Adipose tissue (tissue), 3 donors: ENCODE results near the gene PRKCQ. TPM values are rescaled to one million over a fixed set of nuclear protein-coding genes. Genes with fewer than 3 reads are reported as not detected.

Experiments
- H3K27ac ChIP-seq: one replicate; pipeline ENCODE4 v1.5.1; 2013; ENCODE audit warnings: low read depth, low read length
- WGBS, 3 donors: extraction: QIAGEN DNeasy Blood & Tissue Kit; methylation state at CpG; one replicate each; pipeline ENCODE4 v1.1.7; 2013; 5-methylcytosine and 5-hydroxymethylcytosine counted together
- polyA plus RNA-seq, 3 donors: library from polyadenylated mRNA; stranded (reverse); fragments of 200-250 nt; gene quantifications; one replicate each; pipeline ENCODE4 v1.2.3, GENCODE V29; 2013
- donor health status: healthy with polysubstance abuse.
- donor health status: Bipolar disorder and iron deficiency.
- donor health status: healthy.

PRKCQ gene
- polyA plus RNA-seq, 3 donors = 0.11 to 2.3 (median 0.36) TPM

DNA sequence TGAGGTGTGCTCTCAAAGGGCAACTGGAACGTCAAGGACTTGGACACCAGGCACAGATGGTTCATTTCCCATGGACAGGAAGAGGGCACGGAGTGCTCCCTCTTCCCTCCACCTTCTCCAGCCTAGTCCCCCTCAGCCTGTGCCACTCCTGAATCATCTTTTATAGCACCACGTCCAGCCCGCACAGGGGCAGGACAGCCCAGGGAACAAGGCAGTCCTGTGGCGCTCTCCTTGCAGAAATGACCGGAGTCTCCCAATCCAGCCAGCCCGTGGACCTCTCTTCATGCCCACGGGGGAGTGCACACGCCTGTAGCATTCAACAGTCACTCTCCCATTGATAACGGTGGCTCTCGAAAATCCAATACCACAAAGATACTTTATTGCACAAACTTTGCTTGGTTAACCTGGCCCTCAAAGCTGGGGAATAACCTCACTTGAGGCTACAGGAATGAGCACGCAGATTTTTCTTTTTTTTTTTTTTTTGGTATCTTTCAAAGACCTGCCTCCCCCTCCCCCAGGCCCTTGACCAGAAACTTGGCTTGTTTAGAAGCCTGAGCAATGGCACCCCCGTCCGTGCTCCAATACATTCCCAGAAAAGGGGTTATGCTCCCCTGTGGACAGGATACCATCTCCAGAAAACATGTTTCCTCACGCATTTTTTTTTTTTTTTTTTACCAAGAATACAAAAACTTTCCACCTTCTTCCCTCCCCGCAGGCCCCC lies 733 bp downstream of the PRKCQ start:
- no peak overlapping the region for H3K27ac ChIP-seq
- 13 to 17% (median 15%) methylated on average over 16 of the region's 16 CpGs for WGBS, 3 donors

DNA sequence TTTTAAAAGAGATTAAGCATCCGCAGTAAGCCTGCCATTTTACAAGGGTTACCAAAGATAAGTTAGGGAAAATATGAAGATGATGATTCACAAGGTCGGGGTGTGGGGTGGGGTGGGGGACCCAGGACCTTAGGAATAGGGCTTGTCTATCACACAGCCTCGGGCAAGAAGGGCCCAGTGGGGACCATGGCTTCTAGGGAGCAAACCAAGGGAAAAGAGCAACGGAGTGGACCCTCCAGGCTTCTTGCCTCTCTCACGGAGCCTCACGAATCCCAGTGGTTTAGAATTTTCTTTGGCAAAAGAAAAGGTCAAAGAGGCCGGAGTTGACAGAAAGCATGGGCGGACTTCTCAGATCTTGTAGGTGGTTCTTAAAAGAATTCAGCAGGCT lies 1.3 kb downstream of the PRKCQ start:
- WGBS, 3 donors = 35 to 69% (median 65%) methylated on average over 8 of the region's 8 CpGs
- H3K27ac ChIP-seq = no peak overlapping the region

DNA sequence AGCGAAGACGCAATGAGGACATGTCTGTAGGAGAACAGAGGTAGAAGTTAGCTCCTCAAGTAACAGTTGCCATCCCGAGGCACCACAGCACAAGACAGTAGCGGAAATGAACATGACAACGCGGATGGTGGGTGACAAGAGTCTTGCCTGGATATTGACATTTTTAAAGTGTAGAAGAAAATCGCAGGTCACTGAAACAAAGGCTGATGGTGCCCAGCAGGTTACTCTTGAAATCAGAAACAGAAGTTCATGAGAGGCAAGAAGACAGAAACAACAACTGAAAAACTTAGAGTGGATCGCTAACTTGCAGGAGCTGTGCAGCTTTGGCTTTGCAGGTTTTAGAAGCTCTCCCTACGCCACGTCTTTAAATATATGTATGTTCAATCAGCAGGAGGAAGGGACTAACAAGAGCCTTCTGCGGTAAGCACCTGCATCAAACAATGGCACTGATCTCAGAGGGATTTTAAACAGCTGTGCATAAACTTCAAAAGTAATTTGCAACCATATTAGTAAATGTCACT lies 1.8 kb downstream of the PRKCQ start:
- H3K27ac ChIP-seq = no peak overlapping the region
- 61 to 77% (median 68%) methylated on average over 11 of the region's 11 CpGs for WGBS, 3 donors

DNA sequence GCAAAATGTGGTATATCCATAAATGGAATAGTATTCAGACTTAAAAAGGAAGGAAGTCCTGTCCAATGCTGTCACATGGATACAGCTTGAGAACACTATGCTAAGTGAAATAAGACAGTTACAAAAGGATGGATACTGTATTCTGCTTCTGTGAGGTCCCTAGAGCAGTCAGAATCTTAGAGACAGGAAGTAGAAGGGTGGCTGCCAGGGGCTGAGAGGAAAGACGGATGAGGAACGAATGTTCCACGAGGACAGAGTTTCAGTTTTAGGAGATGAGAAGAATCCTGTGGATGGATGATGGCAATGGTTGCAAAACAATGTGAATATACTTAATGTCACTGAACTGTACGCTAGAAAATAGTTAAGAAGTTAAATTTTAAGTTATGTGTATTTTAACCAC lies 3.8 kb downstream of the PRKCQ start:
- no peak overlapping the region for H3K27ac ChIP-seq
- 43 to 68% (median 48%) methylated on average over 4 of the region's 4 CpGs for WGBS, 3 donors

DNA sequence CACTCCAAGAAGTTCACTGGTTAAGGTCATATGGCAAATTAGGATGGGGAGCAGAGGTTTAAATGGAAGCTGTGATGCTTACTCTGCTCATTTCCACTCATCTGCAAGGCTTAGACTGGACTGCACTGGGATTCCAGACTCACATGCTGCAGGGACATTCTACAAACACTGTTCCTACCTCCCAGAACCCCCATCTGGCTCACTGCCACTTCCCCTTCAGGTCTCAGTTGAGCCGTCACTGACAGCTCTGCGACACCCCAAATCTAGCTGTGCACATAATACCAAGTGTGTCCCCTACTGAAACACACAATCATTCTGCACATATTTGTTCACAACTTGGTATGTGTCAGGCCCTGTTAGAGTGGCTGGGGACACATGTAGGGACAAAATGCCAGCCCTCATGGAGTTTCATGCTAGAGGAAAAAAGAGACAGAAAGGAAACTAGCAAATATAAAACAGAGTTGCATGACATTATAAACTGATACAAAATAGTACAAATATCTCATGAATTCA lies 5.4 kb downstream of the PRKCQ start:
- 77 to 89% (median 81%) methylated on average over 2 of the region's 2 CpGs for WGBS, 3 donors
- no peak overlapping the region for H3K27ac ChIP-seq

DNA sequence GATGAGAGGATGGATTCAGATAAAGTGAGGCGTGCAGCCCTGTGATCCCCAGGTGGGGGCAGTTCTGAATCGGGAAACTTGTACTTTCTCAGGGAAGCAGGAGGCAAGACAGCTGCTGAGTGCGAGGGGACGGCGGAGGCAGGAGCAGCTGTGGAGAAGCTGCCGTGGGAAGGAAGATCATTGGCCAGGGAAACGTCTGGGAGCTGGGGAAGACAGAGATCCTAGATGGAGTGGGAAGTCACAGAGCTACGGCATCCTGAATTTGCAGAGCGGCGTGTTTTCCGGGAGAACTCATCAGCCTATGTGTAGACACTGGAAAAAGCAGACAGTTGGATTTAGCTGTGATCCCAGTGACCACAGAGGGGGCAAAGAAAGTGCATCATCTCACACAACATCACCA lies 9.2 kb downstream of the PRKCQ start:
- 82 to 85% (median 85%) methylated on average over 11 of the region's 11 CpGs for WGBS, 3 donors
- H3K27ac ChIP-seq = no peak overlapping the region

DNA sequence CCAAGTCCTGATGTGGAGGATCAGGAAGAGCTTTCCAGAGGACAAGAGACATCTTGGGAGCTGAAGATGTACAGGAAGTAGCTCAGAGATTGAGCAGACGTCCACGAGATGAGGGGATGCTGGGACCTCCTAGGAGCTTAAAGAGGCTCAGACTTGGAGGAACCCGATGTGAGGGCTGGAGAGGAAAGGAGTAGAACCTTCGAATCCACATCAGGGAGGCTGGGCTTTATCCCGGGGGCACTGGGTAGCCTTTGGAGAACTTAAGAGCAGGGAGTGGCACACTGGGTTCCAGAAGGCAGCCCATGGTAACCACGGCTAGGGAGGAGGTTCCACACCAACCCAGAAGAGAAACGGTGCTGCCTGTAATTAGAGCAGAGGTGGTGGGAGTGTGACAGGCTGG lies 10.8 kb downstream of the PRKCQ start:
- H3K27ac ChIP-seq = no peak overlapping the region
- whole genome bisulfite sequencing, 3 donors = 66 to 88% (median 73%) methylated on average over 7 of the region's 7 CpGs

DNA sequence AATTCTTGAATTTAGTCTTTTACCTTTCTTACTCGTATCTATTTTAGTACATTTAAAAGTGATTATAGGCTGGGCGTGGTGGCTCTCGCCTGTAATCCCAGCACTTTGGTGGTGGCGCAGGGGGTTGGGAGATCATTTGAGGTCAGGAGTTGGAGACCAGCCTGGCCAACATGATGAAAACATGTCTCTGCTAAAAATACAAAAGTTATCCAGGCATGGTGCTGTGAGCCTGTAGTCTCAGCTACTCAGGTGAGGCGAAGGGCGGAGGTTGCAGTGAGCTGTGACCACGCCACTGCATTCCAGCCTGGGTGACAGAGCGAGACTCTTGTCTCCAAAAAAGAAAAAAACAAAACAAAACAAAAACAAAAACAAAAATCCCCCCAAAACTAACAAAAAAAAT lies 12.2 kb downstream of the PRKCQ start:
- no peak overlapping the region for H3K27ac ChIP-seq
- WGBS, 3 donors = 92 to 94% (median 93%) methylated on average over 8 of the region's 8 CpGs

DNA sequence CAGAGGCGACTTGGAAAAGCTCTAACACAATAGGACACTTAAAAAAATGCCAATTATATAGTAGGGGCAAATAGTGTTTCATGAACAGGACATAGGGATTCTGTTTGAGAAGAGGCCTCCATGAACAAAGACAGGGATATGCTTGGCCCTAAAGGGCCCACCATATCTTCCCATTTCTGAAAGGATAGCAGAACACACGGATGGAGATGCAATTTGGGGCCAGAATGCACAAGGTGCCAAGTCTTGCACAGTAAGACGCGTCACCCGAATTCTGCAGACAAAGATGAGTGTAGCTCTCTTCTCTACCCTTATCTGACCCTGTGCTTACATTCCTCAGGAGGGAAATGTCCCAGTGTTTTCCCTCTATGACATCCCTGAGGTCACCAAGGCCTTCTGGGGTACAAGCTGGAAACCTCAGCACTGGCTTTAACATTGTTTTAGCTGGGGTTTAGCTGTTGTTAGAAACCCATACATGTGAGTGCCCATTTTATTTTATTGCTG lies 12.8 kb downstream of the PRKCQ start:
- WGBS, 3 donors = 86 to 93% (median 91%) methylated on average over 5 of the region's 5 CpGs
- no peak overlapping the region for H3K27ac ChIP-seq

DNA sequence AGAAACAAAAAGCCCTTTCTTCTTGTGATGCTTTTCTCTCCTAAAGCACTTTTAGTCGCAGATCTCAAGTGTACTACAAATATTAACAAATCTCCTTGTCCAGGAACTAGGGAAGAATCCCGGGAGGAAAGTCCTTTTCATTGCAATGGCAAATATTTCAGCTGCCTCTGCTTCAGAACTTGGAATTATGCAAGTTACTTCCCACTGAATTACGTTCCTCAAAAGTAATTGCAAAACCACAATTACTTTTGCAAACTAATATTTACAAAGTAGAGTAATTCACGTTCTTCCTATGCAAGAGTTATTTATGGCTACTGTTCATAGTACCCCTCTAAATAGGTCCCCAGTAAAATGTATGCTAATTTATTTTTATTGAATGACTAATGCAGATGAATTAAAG lies 14.5 kb downstream of the PRKCQ start:
- H3K27ac ChIP-seq = no peak overlapping the region
- 28 to 58% (median 30%) methylated on average over 4 of the region's 4 CpGs for WGBS, 3 donors

DNA sequence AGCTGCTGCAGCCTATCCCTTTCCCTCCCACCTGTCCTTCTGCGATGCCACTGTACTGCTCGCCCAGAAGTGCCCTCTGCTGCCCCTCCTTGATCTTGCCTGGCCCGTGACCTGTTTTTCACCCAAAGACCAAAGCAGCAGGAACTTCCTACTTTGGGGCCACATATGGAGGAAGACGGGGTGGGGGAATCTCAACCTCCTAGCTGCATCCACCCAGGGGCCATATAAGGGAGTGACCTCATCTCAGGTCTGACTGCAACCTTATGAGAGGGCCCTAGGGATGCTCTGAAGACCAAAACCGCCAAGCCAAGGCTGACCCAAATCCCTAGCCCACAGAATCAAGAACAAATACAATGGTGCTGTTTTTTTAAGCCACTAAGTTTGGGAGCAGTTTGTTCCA lies 15.7 kb downstream of the PRKCQ start:
- no peak overlapping the region for H3K27ac ChIP-seq

DNA sequence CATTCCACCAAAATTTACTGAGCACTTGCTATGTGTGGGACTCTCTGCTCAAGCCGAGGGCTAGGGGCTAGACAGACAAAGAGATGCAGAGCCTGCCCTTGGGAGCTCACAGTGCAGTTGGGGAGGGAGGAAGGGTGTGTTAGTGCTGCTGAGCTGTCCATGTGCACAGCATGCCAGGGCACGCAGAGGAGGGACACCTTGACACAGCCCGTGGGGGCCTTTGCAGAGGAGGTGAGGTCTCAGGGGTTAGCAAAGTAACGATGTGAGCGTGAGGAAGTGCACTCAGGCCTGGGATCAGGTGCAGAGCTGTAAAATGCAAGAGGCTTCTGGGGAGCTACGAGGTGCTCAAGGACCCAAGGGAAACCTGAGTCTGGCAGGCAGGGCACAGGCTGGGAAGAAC lies 16.3 kb downstream of the PRKCQ start:
- H3K27ac ChIP-seq = no peak overlapping the region
- WGBS, 3 donors = 76 to 92% (median 83%) methylated on average over 6 of the region's 6 CpGs

More for the DNA sequence above, 15.7 kb downstream of the PRKCQ start:
- WGBS, 3 donors = 54 to 88% (median 57%) methylated on average over 5 of the region's 5 CpGs

DNA sequence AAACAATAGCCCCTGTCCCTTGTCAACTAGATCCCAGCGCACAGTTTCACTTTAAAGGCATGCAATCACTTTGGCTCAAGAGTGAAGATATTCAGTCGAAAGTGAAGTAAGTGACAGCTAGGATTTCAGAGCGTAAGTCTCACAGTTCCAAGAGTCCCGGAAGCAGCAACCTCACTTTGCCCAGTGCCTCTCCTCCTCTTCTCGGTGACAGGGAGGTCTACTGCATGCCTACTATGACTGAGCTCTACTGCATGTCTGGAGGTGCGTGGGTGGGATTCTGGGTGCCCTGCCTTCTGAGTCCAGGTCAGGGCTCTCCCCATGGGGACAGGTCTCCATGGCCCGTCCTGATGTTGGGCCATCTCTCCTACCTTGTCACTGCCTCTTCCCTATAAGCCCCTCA lies 17.0 kb downstream of the PRKCQ start:
- H3K27ac ChIP-seq = no peak overlapping the region
- 59 to 81% (median 64%) methylated on average over 7 of the region's 7 CpGs for WGBS, 3 donors

DNA sequence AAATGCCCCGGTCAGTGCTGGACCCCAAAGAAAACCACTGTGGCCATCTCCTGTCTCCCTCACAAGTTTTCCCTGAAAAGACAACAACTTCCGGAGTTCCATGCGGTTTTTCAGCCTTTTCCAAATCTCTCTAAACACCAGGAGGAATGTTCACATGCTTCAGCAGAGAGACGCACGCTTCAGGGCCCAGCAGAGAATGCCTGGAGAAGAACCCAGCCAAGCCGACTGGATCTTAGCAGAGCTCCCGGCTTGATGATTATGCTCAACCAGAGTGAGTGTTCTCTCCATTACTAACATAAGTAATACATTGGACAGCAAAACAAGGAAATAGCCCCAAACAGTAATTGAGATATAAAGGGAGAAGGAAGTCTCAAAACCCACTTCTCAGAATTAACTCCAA lies 17.9 kb downstream of the PRKCQ start:
- 68 to 86% (median 70%) methylated on average over 7 of the region's 7 CpGs for WGBS, 3 donors
- no peak overlapping the region for H3K27ac ChIP-seq

DNA sequence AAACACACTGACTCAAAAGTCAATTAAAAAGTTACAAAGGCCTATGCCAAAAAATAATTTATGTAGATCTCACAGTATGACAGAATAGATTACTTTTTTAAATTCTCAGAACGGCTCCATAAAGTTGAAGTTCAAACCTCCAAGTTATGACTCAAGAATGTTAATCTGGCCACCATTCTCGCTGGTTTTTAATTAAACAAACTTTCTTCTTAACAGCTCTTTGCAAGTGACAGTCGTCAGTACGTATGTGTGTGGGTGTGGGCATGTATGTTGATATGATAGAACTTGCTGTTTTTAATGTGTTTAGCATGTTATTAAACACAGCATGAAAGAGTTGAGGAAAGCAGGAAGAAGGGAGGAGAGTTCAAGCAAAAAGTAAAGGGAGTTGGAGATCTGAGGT lies 18.5 kb downstream of the PRKCQ start:
- H3K27ac ChIP-seq = no peak overlapping the region
- 45 to 61% (median 56%) methylated on average over 4 of the region's 4 CpGs for WGBS, 3 donors

DNA sequence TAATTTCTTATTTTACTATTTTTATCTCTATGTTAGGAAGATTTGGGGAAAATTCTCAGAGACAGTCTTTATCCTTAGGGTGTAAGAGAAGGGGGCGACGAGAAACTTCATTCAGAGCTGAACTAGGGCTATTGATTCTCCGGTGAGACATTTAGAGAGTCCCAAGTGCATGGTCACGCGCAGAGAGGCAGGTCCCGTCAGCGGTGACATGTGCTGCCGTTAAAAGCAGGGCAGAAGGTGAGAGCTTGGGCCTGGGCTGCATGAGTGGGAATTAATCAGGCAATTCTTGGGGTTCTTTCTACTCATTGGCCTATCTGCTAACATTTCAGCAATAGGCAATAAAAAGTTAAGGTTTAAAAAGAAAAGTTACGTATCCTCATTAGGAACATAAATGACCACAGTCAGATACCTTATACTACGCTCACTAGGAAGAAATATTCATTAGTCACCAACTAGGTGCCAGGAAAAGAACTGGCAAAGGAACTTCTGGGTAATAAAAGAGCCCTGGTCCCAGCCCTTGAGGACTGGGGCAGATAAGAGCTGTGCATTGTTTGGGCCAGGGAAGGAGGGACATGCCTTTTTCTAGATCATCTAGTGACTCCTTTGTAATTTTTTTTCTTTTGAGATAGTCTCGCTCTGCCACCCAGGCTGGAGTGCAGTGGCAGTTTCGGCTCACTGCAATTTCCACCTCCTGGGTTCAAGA lies 21.2 kb downstream of the PRKCQ start:
- H3K27ac ChIP-seq = no peak overlapping the region
- WGBS, 3 donors = 88 to 92% (median 91%) methylated on average over 12 of the region's 12 CpGs

DNA sequence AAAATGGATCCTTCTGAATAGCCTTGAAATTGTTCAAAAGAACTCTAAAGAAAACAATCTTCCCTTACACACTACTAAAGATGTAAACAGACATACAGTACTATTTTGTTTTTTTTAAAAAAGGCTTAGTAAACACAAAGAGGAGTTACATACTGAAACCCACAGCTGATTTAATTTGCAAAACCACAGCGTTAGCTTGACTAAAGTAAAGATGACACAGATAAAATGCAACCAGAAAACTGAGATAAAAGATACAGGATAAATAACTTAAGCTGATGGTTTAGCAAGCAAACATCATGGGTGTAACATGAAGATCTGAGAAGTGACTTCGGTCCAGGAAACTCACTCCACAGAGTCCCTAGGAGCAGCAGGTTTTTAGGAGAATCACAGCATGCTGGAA lies 21.8 kb downstream of the PRKCQ start:
- H3K27ac ChIP-seq = no peak overlapping the region
- WGBS, 3 donors = 67 to 73% (median 68%) methylated on average over 2 of the region's 2 CpGs

DNA sequence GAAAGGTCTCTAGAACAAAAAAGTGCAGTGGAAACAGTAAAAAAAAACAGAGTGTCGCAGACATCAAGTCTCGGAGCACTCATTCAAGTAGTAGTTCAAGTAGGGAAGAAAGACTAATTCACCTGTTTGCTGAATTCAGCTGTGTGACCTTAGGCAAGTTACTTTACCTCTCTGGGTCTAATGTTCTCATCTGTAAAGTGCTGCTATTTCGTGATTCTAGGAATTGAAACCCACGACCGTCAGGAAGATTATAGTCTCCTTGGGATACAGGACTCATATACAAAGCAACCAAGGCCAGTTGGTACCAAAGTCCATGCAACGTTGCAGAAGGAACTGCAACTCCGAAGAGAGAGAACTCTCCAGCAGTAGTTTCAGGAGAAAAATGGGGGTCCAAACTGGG lies 26.1 kb downstream of the PRKCQ start:
- 73 to 88% (median 80%) methylated on average over 7 of the region's 7 CpGs for WGBS, 3 donors
- no peak overlapping the region for H3K27ac ChIP-seq

DNA sequence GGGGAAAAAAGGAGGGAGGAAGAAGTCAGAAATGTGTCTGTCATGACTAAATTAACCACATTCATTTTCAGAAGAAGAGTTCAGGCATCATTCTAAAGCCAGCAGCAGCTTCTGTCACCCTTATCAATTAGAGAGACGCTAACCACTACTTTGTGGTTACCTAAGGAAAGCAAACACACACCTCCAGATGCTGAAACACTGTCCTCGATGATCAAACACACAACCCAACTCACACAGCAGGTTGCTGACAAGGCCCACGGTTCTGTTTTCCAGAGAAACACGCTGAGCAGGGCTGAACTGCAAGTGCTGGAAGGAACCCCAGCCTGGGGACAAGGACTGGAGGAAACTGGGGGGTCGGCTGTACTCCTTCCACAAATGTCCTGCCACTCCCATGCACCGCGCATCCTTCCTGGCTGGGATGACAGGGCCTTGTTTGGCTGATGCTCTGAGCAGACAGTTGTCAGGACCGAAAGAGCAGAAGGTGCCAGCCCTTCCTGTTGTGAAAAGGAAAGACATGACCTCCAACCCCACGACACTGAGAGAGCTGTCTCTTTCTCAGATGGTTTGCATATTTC lies 36.6 kb downstream of the PRKCQ start:
- H3K27ac ChIP-seq = no peak overlapping the region
- 35 to 53% (median 39%) methylated on average over 9 of the region's 9 CpGs for WGBS, 3 donors
